WTC11 (cell line): ENCODE results near the gene CHRM2.

ENCODE experiments used
- ATF2 ChIP-seq: sonication (generic); formaldehyde crosslinking; IDR thresholded peaks from 2 replicates; pipeline ENCODE4 v1.8.1; 2022; ENCODE audit warnings: low read depth, missing genetic modification reagents, borderline replicate concordance
- ATF3 ChIP-seq: sonication (generic); formaldehyde crosslinking; conservative IDR thresholded peaks from 2 replicates; pipeline ENCODE4 v1.8.1; 2022; ENCODE audit warnings: mild to moderate bottlenecking, missing genetic modification reagents
- CREM ChIP-seq: sonication (generic); formaldehyde crosslinking; IDR thresholded peaks from 2 replicates; pipeline ENCODE4 v1.8.1; 2022; ENCODE audit warnings: mild to moderate bottlenecking, missing genetic modification reagents, moderate library complexity
- FOXK1 ChIP-seq: sonication (generic); formaldehyde crosslinking; IDR thresholded peaks from 2 replicates; pipeline ENCODE4 v1.8.0; 2022; ENCODE audit warnings: mild to moderate bottlenecking, moderate library complexity, missing genetic modification reagents
- GABPB1 ChIP-seq: sonication (generic); formaldehyde crosslinking; IDR thresholded peaks from 2 replicates; pipeline ENCODE4 v1.8.1; 2023; ENCODE audit warnings: mild to moderate bottlenecking, missing genetic modification reagents
- NR3C1 ChIP-seq: sonication (generic); formaldehyde crosslinking; conservative IDR thresholded peaks from 2 replicates; pipeline ENCODE4 v1.8.1; 2023; ENCODE audit warnings: low read depth, mild to moderate bottlenecking, missing genetic modification reagents
- SP1 ChIP-seq: sonication (generic); formaldehyde crosslinking; conservative IDR thresholded peaks from 2 replicates; pipeline ENCODE4 v1.8.1; 2022; ENCODE audit warnings: missing genetic modification reagents
- USF2 ChIP-seq: sonication (generic); formaldehyde crosslinking; IDR thresholded peaks from 2 replicates; pipeline ENCODE4 v1.8.1; 2023; ENCODE audit warnings: mild to moderate bottlenecking, missing genetic modification reagents, moderate library complexity
- ZNF396 ChIP-seq: fragments of 250-450 bp; sonication (Bioruptor Pico); IDR thresholded peaks from 2 replicates; pipeline ENCODE4 v1.8.0; 2021; ENCODE audit warnings: mild to moderate bottlenecking, moderate library complexity, borderline replicate concordance
- TF ChIP-seq, protein P1 (sequence below): fragments of 200-600 bp; IDR thresholded peaks from 2 replicates; pipeline ENCODE4 v1.8.0; 2022; ENCODE audit warnings: antibody characterized with exemption
- TF ChIP-seq, protein P2 (sequence below): sonication (generic); formaldehyde crosslinking; IDR thresholded peaks from 2 replicates; pipeline ENCODE4 v1.8.0; 2022; ENCODE audit warnings: mild to moderate bottlenecking, missing genetic modification reagents
- TF ChIP-seq, protein P3 (sequence below): sonication (generic); formaldehyde crosslinking; conservative IDR thresholded peaks from 2 replicates; pipeline ENCODE4 v1.8.1; 2023; ENCODE audit warnings: mild to moderate bottlenecking, low read depth, missing genetic modification reagents, moderate library complexity

DNA sequence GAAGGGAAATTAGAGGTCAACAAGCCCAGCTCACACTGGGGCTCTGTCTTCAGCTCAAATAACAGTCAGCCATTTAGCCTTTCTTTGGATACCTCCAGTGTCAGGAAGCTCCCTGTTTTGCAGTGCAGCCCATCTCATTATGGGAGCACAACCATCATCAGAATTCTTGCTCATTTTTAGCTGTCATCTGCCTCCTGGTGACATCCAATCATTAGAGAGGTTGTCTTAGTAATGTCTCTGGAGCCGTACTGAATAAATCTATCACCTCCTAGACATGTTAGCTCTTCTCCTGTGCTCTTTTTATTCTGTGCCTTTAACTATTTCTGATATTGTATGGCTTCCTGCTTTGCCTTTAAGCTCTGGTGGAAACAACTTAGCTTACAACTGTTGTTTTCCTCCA is 74.5 kb downstream of the CHRM2 start:
- TF ChIP-seq, protein P1, sequence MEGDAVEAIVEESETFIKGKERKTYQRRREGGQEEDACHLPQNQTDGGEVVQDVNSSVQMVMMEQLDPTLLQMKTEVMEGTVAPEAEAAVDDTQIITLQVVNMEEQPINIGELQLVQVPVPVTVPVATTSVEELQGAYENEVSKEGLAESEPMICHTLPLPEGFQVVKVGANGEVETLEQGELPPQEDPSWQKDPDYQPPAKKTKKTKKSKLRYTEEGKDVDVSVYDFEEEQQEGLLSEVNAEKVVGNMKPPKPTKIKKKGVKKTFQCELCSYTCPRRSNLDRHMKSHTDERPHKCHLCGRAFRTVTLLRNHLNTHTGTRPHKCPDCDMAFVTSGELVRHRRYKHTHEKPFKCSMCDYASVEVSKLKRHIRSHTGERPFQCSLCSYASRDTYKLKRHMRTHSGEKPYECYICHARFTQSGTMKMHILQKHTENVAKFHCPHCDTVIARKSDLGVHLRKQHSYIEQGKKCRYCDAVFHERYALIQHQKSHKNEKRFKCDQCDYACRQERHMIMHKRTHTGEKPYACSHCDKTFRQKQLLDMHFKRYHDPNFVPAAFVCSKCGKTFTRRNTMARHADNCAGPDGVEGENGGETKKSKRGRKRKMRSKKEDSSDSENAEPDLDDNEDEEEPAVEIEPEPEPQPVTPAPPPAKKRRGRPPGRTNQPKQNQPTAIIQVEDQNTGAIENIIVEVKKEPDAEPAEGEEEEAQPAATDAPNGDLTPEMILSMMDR = no peak
- no peak for TF ChIP-seq ATF2
- TF ChIP-seq NR3C1 = no peak
- no peak for TF ChIP-seq ATF3 (CRISPR knock-in tag)
- TF ChIP-seq CREM (CRISPR knock-in tag) = no peak
- no peak for TF ChIP-seq USF2 (CRISPR knock-in tag)
- no peak for TF ChIP-seq GABPB1 (CRISPR knock-in tag)
- TF ChIP-seq, protein P2, sequence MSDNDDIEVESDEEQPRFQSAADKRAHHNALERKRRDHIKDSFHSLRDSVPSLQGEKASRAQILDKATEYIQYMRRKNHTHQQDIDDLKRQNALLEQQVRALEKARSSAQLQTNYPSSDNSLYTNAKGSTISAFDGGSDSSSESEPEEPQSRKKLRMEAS (CRISPR knock-in tag) = no peak
- no peak for TF ChIP-seq SP1 (CRISPR knock-in tag)
- no peak for TF ChIP-seq ZNF396 (CRISPR knock-in tag)
- TF ChIP-seq, protein P3, sequence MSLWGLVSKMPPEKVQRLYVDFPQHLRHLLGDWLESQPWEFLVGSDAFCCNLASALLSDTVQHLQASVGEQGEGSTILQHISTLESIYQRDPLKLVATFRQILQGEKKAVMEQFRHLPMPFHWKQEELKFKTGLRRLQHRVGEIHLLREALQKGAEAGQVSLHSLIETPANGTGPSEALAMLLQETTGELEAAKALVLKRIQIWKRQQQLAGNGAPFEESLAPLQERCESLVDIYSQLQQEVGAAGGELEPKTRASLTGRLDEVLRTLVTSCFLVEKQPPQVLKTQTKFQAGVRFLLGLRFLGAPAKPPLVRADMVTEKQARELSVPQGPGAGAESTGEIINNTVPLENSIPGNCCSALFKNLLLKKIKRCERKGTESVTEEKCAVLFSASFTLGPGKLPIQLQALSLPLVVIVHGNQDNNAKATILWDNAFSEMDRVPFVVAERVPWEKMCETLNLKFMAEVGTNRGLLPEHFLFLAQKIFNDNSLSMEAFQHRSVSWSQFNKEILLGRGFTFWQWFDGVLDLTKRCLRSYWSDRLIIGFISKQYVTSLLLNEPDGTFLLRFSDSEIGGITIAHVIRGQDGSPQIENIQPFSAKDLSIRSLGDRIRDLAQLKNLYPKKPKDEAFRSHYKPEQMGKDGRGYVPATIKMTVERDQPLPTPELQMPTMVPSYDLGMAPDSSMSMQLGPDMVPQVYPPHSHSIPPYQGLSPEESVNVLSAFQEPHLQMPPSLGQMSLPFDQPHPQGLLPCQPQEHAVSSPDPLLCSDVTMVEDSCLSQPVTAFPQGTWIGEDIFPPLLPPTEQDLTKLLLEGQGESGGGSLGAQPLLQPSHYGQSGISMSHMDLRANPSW = no peak
- TF ChIP-seq FOXK1 (CRISPR knock-in tag) = no peak
